WTC11 (cell line): Measurements from ENCODE around the gene ZBTB7C. TPM values are rescaled to one million over a fixed set of nuclear protein-coding genes. Genes with fewer than 3 reads are reported as not detected.

ENCODE experiments used
- ATAC-seq: fragments of 200-7000 bp; cut with Tn5 transposase; 2 replicates; pipeline ENCODE4 v1.10.0; 2021; ENCODE audit warnings: mild to moderate bottlenecking, moderate library complexity
- CTCF ChIA-PET: fragments of 300-600 bp; sonication (Branson Sonifier 250); formaldehyde crosslinking; loops from one replicate; lab custom pipeline; 2021; ENCODE audit warnings: antibody characterized with exemption; lab: Charles Lee
- POLR2A ChIA-PET: fragments of 350-600 bp; sonication (Branson Sonifier 250); formaldehyde crosslinking; loops from one replicate; lab custom pipeline; 2021; ENCODE audit warnings: antibody characterized with exemption; lab: Charles Lee
- DNase-seq: peaks from one replicate; pipeline ENCODE4 v3.0.0; 2021; ENCODE audit warnings: low spot score
- H3K27ac Mint-ChIP-seq: 2 replicates; pipeline ENCODE4 v1.8.0; 2021; ENCODE audit warnings: mixed read lengths
- H3K27me3 Mint-ChIP-seq: 2 replicates; pipeline ENCODE4 v1.8.0; 2021; ENCODE audit warnings: low read depth, mild to moderate bottlenecking, moderate library complexity, mixed read lengths
- H3K36me3 Mint-ChIP-seq: 2 replicates; pipeline ENCODE4 v1.8.0; 2021; ENCODE audit warnings: mixed read lengths
- H3K4me1 Mint-ChIP-seq: 2 replicates; pipeline ENCODE4 v1.8.0; 2022; ENCODE audit warnings: mixed read lengths
- H3K4me3 Mint-ChIP-seq: 2 replicates; pipeline ENCODE4 v1.8.0; 2021; ENCODE audit warnings: mild to moderate bottlenecking, moderate library complexity, mixed read lengths
- H3K9me3 Mint-ChIP-seq: 2 replicates; pipeline ENCODE4 v1.8.0; 2021; ENCODE audit warnings: mixed read lengths
- CBFB ChIP-seq: sonication (generic); formaldehyde crosslinking; IDR thresholded peaks from 2 replicates; pipeline ENCODE4 v1.8.1; 2022; ENCODE audit warnings: mild to moderate bottlenecking, low read depth, missing genetic modification reagents
- JAZF1 ChIP-seq: fragments of 250-450 bp; sonication (Bioruptor Pico); IDR thresholded peaks from 2 replicates; pipeline ENCODE4 v1.9.0; 2021; ENCODE audit warnings: moderate library complexity, mild to moderate bottlenecking, inconsistent platforms
- PRRX2 ChIP-seq: fragments of 250-450 bp; sonication (Bioruptor Pico); IDR thresholded peaks from 2 replicates; pipeline ENCODE4 v1.8.0; 2021; ENCODE audit warnings: mild to moderate bottlenecking
- ZBTB43 ChIP-seq: sonication (generic); formaldehyde crosslinking; IDR thresholded peaks from 2 replicates; pipeline ENCODE4 v1.8.1; 2023; ENCODE audit warnings: mild to moderate bottlenecking, missing genetic modification reagents
- ZNF219 ChIP-seq: sonication (generic); formaldehyde crosslinking; IDR thresholded peaks from 2 replicates; pipeline ENCODE4 v1.8.0; 2023; ENCODE audit warnings: missing genetic modification reagents, mild to moderate bottlenecking, borderline replicate concordance
- ZNF281 ChIP-seq: sonication (generic); formaldehyde crosslinking; IDR thresholded peaks from 2 replicates; pipeline ENCODE4 v1.8.0; 2023; ENCODE audit warnings: mild to moderate bottlenecking, missing genetic modification reagents
- total RNA-seq: library from RNA; stranded (reverse); gene quantifications from 3 replicates; pipeline ENCODE4 v1.2.3, GENCODE V29; 2021
- TF ChIP-seq, protein P1 (sequence below): fragments of 250-450 bp; sonication (Bioruptor Pico); IDR thresholded peaks from 2 replicates; pipeline ENCODE4 v2.1.2; 2022; ENCODE audit warnings: mild to moderate bottlenecking, moderate library complexity
- TF ChIP-seq, protein P2 (sequence below): fragments of 250-450 bp; sonication (Bioruptor Pico); IDR thresholded peaks from 2 replicates; pipeline ENCODE4 v1.9.0; 2021; ENCODE audit warnings: mild to moderate bottlenecking, borderline replicate concordance
- TF ChIP-seq, protein P3 (sequence below): sonication (generic); formaldehyde crosslinking; IDR thresholded peaks from 2 replicates; pipeline ENCODE4 v1.8.0; 2022; ENCODE audit warnings: missing genetic modification reagents

Gene ZBTB7C
- total RNA-seq, 1 experiment from 2014 or later = 0.48 TPM

GRCh38 chr18:48365965-48366364 is 43.2 kb downstream of the ZBTB7C start (continued):
- TF ChIP-seq ZBTB43 = no peak
- no peak for TF ChIP-seq ZNF219 (CRISPR knock-in tag)
- TF ChIP-seq, all 79 proteins: peak for 0

- TF ChIP-seq PRRX2 (CRISPR knock-in tag) = no peak
- TF ChIP-seq, all 79 proteins: peak for 0
- Mint-ChIP-seq H3K36me3 (peaks cover 12% of the 10 kb centered on the region; the same call in 1 of the 2 replicates), H3K27ac (no peak overlapping the region), H3K9me3 (peaks cover 18% of the 10 kb centered on the region), H3K4me1 (peaks cover 21% of the 10 kb centered on the region), H3K27me3 (no peaks in the 10 kb centered on the region; the same call in 1 of the 2 replicates), H3K4me3 (no peak overlapping the region)
- ChIA-PET POLR2A (no interaction called here), CTCF (no interaction called here)
- ATAC-seq (no peak), DNase-seq (no peak)
These were observed 45.0 kb downstream of the ZBTB7C start for GRCh38 chr18:48364146-48364545.

- Mint-ChIP-seq H3K9me3 (peaks cover 18% of the 10 kb centered on the region), H3K4me1 (peaks cover 21% of the 10 kb centered on the region), H3K27ac (no peak overlapping the region), H3K27me3 (no peaks in the 10 kb centered on the region; the same call in 1 of the 2 replicates), H3K4me3 (no peak overlapping the region), H3K36me3 (peaks cover 12% of the 10 kb centered on the region; the same call in 1 of the 2 replicates)
- ChIA-PET POLR2A (no interaction called here), CTCF (interaction anchor here (0.9 kb wide), 1 partner anchor 24 kb away, joined by 3 read pairs; no protein-coding TSS in a partner anchor)
- TF ChIP-seq, protein P1, sequence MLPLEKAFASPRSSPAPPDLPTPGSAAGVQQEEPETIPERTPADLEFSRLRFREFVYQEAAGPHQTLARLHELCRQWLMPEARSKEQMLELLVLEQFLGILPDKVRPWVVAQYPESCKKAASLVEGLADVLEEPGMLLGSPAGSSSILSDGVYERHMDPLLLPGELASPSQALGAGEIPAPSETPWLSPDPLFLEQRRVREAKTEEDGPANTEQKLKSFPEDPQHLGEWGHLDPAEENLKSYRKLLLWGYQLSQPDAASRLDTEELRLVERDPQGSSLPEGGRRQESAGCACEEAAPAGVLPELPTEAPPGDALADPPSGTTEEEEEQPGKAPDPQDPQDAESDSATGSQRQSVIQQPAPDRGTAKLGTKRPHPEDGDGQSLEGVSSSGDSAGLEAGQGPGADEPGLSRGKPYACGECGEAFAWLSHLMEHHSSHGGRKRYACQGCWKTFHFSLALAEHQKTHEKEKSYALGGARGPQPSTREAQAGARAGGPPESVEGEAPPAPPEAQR (CRISPR knock-in tag) = no peak
- no peak for TF ChIP-seq CBFB (CRISPR knock-in tag)
- TF ChIP-seq, protein P2, sequence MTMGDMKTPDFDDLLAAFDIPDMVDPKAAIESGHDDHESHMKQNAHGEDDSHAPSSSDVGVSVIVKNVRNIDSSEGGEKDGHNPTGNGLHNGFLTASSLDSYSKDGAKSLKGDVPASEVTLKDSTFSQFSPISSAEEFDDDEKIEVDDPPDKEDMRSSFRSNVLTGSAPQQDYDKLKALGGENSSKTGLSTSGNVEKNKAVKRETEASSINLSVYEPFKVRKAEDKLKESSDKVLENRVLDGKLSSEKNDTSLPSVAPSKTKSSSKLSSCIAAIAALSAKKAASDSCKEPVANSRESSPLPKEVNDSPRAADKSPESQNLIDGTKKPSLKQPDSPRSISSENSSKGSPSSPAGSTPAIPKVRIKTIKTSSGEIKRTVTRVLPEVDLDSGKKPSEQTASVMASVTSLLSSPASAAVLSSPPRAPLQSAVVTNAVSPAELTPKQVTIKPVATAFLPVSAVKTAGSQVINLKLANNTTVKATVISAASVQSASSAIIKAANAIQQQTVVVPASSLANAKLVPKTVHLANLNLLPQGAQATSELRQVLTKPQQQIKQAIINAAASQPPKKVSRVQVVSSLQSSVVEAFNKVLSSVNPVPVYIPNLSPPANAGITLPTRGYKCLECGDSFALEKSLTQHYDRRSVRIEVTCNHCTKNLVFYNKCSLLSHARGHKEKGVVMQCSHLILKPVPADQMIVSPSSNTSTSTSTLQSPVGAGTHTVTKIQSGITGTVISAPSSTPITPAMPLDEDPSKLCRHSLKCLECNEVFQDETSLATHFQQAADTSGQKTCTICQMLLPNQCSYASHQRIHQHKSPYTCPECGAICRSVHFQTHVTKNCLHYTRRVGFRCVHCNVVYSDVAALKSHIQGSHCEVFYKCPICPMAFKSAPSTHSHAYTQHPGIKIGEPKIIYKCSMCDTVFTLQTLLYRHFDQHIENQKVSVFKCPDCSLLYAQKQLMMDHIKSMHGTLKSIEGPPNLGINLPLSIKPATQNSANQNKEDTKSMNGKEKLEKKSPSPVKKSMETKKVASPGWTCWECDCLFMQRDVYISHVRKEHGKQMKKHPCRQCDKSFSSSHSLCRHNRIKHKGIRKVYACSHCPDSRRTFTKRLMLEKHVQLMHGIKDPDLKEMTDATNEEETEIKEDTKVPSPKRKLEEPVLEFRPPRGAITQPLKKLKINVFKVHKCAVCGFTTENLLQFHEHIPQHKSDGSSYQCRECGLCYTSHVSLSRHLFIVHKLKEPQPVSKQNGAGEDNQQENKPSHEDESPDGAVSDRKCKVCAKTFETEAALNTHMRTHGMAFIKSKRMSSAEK (CRISPR knock-in tag) = no peak
- no peak for TF ChIP-seq JAZF1 (CRISPR knock-in tag)
- TF ChIP-seq, protein P3, sequence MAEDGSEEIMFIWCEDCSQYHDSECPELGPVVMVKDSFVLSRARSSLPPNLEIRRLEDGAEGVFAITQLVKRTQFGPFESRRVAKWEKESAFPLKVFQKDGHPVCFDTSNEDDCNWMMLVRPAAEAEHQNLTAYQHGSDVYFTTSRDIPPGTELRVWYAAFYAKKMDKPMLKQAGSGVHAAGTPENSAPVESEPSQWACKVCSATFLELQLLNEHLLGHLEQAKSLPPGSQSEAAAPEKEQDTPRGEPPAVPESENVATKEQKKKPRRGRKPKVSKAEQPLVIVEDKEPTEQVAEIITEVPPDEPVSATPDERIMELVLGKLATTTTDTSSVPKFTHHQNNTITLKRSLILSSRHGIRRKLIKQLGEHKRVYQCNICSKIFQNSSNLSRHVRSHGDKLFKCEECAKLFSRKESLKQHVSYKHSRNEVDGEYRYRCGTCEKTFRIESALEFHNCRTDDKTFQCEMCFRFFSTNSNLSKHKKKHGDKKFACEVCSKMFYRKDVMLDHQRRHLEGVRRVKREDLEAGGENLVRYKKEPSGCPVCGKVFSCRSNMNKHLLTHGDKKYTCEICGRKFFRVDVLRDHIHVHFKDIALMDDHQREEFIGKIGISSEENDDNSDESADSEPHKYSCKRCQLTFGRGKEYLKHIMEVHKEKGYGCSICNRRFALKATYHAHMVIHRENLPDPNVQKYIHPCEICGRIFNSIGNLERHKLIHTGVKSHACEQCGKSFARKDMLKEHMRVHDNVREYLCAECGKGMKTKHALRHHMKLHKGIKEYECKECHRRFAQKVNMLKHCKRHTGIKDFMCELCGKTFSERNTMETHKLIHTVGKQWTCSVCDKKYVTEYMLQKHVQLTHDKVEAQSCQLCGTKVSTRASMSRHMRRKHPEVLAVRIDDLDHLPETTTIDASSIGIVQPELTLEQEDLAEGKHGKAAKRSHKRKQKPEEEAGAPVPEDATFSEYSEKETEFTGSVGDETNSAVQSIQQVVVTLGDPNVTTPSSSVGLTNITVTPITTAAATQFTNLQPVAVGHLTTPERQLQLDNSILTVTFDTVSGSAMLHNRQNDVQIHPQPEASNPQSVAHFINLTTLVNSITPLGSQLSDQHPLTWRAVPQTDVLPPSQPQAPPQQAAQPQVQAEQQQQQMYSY (CRISPR knock-in tag) = no peak
- no peak for TF ChIP-seq ZNF281
- DNase-seq = no peak
- ATAC-seq = no peak
These were observed 46.0 kb downstream of the ZBTB7C start for GRCh38 chr18:48363175-48363574.
